ENCODE data around the gene SLC38A10.
A peak's percentile ranks its signal among the peaks of the same experiment; 100 is the strongest.

DNA sequence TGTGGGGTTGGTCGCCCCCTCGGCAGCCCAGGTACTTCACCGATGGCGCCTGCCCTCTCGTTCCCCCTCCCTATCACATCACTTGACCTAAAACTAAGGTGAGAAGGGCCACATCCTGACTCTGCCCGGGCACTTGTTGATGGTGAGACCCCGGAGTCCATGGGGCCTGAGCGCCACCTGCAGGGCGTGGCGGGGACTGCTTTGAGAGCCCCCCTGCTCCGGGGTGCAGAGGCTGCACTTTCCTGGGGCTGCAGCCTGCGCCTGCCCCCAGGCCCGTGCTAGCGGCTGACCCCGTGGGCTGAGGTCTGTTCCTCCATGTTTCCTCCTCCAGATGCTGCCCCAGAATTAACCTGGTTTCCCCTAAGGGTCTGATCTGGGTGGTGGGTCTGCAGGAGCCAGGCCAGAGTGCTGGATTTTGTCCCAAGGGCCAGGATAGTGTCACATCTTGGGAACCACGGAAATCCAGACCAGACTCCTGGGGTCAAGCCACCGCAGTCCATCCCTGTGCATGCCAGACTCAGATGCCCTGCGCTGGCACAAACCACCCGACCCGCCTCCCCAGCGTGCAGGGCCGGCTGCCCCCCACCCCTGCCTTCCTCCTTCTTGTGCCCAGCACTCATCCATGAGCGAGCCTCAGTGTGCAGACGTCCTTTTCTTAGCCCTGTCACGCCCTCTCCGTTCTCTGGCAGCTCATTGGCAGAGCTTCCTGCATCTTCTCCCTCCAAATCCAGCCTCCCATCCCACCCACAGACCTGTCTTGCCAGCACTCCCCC, 53.3 kb downstream of the SLC38A10 start:
- TF ChIP-seq MED8 (CRISPR knock-in tag; IDR thresholded peaks at IDR 0.05; ENCODE audit: insufficient replicate concordance) (no peak), PPARG (CRISPR knock-in tag; conservative IDR thresholded peaks at IDR 0.05) (no peak), CTCF (CRISPR knock-in tag; IDR thresholded peaks at IDR 0.05) (peak; percentile 97), ZFP41 (CRISPR knock-in tag; IDR thresholded peaks at IDR 0.05; ENCODE audit: borderline replicate concordance) (no peak), EZH2 (conservative IDR thresholded peaks at IDR 0.05; ENCODE audit: low read depth, low read length) (no peak), ZNF687 (CRISPR knock-in tag; IDR thresholded peaks at IDR 0.05) (peak; percentile 65), ZNF12 (CRISPR knock-in tag; IDR thresholded peaks at IDR 0.05) (peak; percentile 37; the same call in 1 of the 2 replicates), MTF2 (CRISPR knock-in tag; IDR thresholded peaks at IDR 0.05; ENCODE audit: borderline replicate concordance) (no peak), ZBTB1 (CRISPR knock-in tag; IDR thresholded peaks at IDR 0.05; ENCODE audit: borderline replicate concordance) (no peak), CBX5 (CRISPR knock-in tag; IDR thresholded peaks at IDR 0.05; ENCODE audit: borderline replicate concordance) (no peak; the same call in 1 of the 2 replicates), ELF1 (CRISPR knock-in tag; IDR thresholded peaks at IDR 0.05) (no peak)
- TF ChIP-seq, protein P1, sequence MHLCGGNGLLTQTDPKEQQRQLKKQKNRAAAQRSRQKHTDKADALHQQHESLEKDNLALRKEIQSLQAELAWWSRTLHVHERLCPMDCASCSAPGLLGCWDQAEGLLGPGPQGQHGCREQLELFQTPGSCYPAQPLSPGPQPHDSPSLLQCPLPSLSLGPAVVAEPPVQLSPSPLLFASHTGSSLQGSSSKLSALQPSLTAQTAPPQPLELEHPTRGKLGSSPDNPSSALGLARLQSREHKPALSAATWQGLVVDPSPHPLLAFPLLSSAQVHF (CRISPR knock-in tag; IDR thresholded peaks at IDR 0.05), result no peak

Data from HepG2 (cell line).